Peyer's patch (tissue), 4 donors: ENCODE measurements around the gene IQGAP2.

ENCODE experiments used
- POLR2A ChIP-seq, 2 donors: fragments of 450-650 bp; IDR thresholded peaks; one replicate each; pipeline ENCODE4 v1.5.1; 2017; ENCODE audit warnings: antibody characterized with exemption in 2 of 2, mild to moderate bottlenecking in 2 of 2, moderate library complexity in 2 of 2
- TF ChIP-seq, protein P1 (sequence below), 6 experiments: fragments of 450-650 bp in 4 of 6; fragments of 200-600 bp in 2 of 6; sonication (generic) in 1 of 6; IDR thresholded peaks; one replicate each; pipeline ENCODE4 v1.5.1; 2017 to 2019; ENCODE audit warnings: antibody characterized with exemption in 6 of 6, mild to moderate bottlenecking in 3 of 6, moderate library complexity in 1 of 6

GRCh38 chr5:76553251-76553650 is 150.2 kb downstream of the IQGAP2 start:
- TF ChIP-seq, protein P1, sequence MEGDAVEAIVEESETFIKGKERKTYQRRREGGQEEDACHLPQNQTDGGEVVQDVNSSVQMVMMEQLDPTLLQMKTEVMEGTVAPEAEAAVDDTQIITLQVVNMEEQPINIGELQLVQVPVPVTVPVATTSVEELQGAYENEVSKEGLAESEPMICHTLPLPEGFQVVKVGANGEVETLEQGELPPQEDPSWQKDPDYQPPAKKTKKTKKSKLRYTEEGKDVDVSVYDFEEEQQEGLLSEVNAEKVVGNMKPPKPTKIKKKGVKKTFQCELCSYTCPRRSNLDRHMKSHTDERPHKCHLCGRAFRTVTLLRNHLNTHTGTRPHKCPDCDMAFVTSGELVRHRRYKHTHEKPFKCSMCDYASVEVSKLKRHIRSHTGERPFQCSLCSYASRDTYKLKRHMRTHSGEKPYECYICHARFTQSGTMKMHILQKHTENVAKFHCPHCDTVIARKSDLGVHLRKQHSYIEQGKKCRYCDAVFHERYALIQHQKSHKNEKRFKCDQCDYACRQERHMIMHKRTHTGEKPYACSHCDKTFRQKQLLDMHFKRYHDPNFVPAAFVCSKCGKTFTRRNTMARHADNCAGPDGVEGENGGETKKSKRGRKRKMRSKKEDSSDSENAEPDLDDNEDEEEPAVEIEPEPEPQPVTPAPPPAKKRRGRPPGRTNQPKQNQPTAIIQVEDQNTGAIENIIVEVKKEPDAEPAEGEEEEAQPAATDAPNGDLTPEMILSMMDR (IDR thresholded peaks at IDR 0.05) = no peak
- no peak for TF ChIP-seq POLR2A (IDR thresholded peaks at IDR 0.05)
